ENCODE results near the gene ABCB8. TPM values are rescaled to one million over a fixed set of nuclear protein-coding genes. Genes with fewer than 3 reads are reported as not detected.

The ABCB8 gene
- total and polyA plus RNA-seq, 4 donors, result 12.4 to 30.2 (median 22.5) TPM

DNA sequence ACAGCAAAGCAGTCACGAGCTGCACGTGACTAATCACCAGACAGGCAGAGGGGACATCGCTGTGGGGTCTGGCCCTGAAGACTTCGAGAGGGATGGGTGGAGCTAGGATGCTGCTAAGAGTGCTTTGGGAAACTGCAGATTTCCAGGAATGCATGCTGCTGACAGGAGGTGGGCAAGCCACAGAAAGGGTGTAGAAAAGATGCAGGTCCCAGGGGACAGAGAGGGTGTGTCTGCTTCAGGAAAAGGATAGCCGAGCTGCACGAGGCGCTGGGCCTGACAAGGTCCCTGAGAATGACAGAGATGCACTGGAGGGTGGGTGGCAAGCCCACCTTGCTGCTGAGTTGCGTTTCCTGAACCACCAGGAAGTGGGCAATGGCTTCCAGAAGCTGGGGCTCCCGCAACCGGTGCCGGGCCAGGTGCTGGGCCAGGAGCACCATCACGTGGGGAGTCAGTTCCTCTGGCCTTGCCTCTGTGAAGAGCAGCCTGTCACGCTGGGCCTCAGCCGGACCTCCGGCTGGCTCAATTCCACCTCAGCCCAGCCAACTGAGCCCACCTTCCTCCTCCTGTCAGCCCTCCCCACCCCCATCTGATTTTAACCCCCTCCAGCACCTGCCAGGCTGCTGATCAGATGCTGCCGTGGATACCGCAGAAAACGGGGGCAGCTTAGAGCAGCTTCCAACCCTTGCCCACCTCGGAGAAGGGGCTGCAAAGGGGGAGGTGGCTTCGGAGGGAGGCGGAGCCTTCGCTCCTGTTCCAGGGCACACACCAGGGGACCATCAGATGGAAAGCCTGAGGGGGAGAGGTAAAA lies 50.2 kb downstream of the ABCB8 start:
- Histone ChIP-seq H3K27me3 (ENCODE audit: control insufficient read depth in 4 of 4, insufficient read depth in 4 of 4, low read length in 3 of 4) (no peaks in the 10 kb centered on the region), H3K9ac (ENCODE audit: low read depth in 1 of 2, low read length in 2 of 2) (no peak overlapping the region), H3K4me1 (ENCODE audit: control insufficient read depth in 4 of 4, insufficient read depth in 4 of 4, low read length in 3 of 4) (peaks cover 13 to 40% (median 28%) of the 10 kb centered on the region in 4 donors), H3K9me3 (ENCODE audit: control insufficient read depth in 4 of 4, low read length in 3 of 4) (no peaks in the 10 kb centered on the region), H3K36me3 (ENCODE audit: control insufficient read depth in 4 of 4, insufficient read depth in 3 of 4, low read depth in 1 of 4, low read length in 3 of 4) (peaks cover 21 to 33% (median 23%) of the 10 kb centered on the region in 4 donors), H3K4me3 (ENCODE audit: low read depth in 1 of 3, low read length in 3 of 3) (no peak overlapping the region), H3K27ac (ENCODE audit: low read depth in 1 of 2, low read length in 2 of 2) (no peak overlapping the region)
- TF ChIP-seq YY1 (IDR thresholded peaks at IDR 0.05) (no peak), HNF4A (conservative IDR thresholded peaks at IDR 0.05) (no peak), FOXA2 (IDR thresholded peaks at IDR 0.05) (no peak), EGR1 (IDR thresholded peaks at IDR 0.05; ENCODE audit: low read depth in 2 of 2) (no peak)
- TF ChIP-seq, protein P1, sequence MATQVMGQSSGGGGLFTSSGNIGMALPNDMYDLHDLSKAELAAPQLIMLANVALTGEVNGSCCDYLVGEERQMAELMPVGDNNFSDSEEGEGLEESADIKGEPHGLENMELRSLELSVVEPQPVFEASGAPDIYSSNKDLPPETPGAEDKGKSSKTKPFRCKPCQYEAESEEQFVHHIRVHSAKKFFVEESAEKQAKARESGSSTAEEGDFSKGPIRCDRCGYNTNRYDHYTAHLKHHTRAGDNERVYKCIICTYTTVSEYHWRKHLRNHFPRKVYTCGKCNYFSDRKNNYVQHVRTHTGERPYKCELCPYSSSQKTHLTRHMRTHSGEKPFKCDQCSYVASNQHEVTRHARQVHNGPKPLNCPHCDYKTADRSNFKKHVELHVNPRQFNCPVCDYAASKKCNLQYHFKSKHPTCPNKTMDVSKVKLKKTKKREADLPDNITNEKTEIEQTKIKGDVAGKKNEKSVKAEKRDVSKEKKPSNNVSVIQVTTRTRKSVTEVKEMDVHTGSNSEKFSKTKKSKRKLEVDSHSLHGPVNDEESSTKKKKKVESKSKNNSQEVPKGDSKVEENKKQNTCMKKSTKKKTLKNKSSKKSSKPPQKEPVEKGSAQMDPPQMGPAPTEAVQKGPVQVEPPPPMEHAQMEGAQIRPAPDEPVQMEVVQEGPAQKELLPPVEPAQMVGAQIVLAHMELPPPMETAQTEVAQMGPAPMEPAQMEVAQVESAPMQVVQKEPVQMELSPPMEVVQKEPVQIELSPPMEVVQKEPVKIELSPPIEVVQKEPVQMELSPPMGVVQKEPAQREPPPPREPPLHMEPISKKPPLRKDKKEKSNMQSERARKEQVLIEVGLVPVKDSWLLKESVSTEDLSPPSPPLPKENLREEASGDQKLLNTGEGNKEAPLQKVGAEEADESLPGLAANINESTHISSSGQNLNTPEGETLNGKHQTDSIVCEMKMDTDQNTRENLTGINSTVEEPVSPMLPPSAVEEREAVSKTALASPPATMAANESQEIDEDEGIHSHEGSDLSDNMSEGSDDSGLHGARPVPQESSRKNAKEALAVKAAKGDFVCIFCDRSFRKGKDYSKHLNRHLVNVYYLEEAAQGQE (IDR thresholded peaks at IDR 0.05), result no peak
- 67% methylated on average over 22 of the region's 22 CpGs for WGBS
- no peak for DNase-seq (ENCODE audit: low spot score)

DNA sequence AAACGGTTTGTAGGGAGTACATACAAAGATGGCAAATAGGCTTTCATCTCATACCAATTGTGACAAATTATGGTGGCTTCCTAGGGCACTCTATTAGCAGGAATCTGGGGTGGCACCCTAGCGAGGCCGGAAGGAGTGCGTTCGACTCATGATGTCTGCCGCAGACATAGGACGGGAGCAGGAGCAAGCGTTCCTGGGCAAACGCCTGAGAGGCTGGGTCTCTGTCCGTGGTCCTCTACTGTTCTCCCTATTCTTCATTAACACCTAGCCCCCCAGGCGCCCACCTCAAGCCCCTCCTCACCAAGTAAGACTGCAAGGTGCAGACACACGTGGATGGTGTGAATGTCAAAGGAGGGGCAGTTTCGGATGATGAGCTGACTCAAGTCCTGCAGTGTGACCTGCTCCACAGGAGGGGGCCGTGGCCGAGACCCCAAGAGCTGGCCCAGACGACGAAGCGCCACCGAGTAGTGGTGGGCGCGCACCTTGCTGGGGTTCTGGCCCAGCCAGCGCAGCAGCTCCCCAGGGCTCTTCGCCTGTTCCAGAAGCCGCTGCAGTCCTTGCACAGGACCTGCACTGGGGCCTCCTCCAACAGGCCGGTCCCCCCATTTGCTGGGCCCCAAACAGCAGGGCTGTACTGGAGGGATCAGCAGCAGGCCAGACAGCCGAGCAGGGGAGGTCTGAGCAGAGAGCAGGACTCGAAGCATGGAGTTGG lies 51.1 kb downstream of the ABCB8 start:
- Histone ChIP-seq H3K27ac (ENCODE audit: low read depth in 1 of 2, low read length in 2 of 2) (no peak overlapping the region), H3K27me3 (ENCODE audit: control insufficient read depth in 4 of 4, insufficient read depth in 4 of 4, low read length in 3 of 4) (no peaks in the 10 kb centered on the region), H3K4me1 (ENCODE audit: control insufficient read depth in 4 of 4, insufficient read depth in 4 of 4, low read length in 3 of 4) (peaks cover 17 to 46% (median 33%) of the 10 kb centered on the region in 4 donors), H3K4me3 (ENCODE audit: low read depth in 1 of 3, low read length in 3 of 3) (peak overlapping the region; percentile 89 to 98 (median 97)), H3K36me3 (ENCODE audit: control insufficient read depth in 4 of 4, insufficient read depth in 3 of 4, low read depth in 1 of 4, low read length in 3 of 4) (peaks cover 14 to 24% (median 17%) of the 10 kb centered on the region in 4 donors), H3K9me3 (ENCODE audit: control insufficient read depth in 4 of 4, low read length in 3 of 4) (no peaks in the 10 kb centered on the region), H3K9ac (ENCODE audit: low read depth in 1 of 2, low read length in 2 of 2) (no peak overlapping the region)
- 85% methylated on average over 27 of the region's 27 CpGs for WGBS
- DNase-seq (ENCODE audit: low spot score), result no peak
- no peak for TF ChIP-seq HNF4A (conservative IDR thresholded peaks at IDR 0.05)
- no peak for TF ChIP-seq TAF1 (conservative IDR thresholded peaks at IDR 0.05)
- no peak for TF ChIP-seq EGR1 (IDR thresholded peaks at IDR 0.05; ENCODE audit: low read depth in 2 of 2)
- no peak for TF ChIP-seq FOXA1 (IDR thresholded peaks at IDR 0.05)
- TF ChIP-seq RAD21 (IDR thresholded peaks at IDR 0.05), result no peak
- TF ChIP-seq, protein P2, sequence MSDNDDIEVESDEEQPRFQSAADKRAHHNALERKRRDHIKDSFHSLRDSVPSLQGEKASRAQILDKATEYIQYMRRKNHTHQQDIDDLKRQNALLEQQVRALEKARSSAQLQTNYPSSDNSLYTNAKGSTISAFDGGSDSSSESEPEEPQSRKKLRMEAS (IDR thresholded peaks at IDR 0.05), result no peak
- TF ChIP-seq FOXA2 (IDR thresholded peaks at IDR 0.05), result no peak
- no peak for TF ChIP-seq JUND (IDR thresholded peaks at IDR 0.05)
- TF ChIP-seq, protein P1 (IDR thresholded peaks at IDR 0.05), result no peak
- no peak for TF ChIP-seq SP1 (IDR thresholded peaks at IDR 0.05)
- TF ChIP-seq HNF4G (IDR thresholded peaks at IDR 0.05), result no peak
- TF ChIP-seq, protein P3, sequence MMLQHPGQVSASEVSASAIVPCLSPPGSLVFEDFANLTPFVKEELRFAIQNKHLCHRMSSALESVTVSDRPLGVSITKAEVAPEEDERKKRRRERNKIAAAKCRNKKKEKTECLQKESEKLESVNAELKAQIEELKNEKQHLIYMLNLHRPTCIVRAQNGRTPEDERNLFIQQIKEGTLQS (IDR thresholded peaks at IDR 0.05), result no peak
- TF ChIP-seq, protein P4, sequence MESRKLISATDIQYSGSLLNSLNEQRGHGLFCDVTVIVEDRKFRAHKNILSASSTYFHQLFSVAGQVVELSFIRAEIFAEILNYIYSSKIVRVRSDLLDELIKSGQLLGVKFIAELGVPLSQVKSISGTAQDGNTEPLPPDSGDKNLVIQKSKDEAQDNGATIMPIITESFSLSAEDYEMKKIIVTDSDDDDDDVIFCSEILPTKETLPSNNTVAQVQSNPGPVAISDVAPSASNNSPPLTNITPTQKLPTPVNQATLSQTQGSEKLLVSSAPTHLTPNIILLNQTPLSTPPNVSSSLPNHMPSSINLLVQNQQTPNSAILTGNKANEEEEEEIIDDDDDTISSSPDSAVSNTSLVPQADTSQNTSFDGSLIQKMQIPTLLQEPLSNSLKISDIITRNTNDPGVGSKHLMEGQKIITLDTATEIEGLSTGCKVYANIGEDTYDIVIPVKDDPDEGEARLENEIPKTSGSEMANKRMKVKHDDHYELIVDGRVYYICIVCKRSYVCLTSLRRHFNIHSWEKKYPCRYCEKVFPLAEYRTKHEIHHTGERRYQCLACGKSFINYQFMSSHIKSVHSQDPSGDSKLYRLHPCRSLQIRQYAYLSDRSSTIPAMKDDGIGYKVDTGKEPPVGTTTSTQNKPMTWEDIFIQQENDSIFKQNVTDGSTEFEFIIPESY (IDR thresholded peaks at IDR 0.05), result no peak
- no peak for TF ChIP-seq RXRA (IDR thresholded peaks at IDR 0.05)
- no peak for TF ChIP-seq NR2F2 (IDR thresholded peaks at IDR 0.05)
- no peak for TF ChIP-seq YY1 (IDR thresholded peaks at IDR 0.05)
- TF ChIP-seq, protein P5, sequence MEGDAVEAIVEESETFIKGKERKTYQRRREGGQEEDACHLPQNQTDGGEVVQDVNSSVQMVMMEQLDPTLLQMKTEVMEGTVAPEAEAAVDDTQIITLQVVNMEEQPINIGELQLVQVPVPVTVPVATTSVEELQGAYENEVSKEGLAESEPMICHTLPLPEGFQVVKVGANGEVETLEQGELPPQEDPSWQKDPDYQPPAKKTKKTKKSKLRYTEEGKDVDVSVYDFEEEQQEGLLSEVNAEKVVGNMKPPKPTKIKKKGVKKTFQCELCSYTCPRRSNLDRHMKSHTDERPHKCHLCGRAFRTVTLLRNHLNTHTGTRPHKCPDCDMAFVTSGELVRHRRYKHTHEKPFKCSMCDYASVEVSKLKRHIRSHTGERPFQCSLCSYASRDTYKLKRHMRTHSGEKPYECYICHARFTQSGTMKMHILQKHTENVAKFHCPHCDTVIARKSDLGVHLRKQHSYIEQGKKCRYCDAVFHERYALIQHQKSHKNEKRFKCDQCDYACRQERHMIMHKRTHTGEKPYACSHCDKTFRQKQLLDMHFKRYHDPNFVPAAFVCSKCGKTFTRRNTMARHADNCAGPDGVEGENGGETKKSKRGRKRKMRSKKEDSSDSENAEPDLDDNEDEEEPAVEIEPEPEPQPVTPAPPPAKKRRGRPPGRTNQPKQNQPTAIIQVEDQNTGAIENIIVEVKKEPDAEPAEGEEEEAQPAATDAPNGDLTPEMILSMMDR (IDR thresholded peaks at IDR 0.05; ENCODE audit: low read depth, low read length, missing input control), result no peak
- no peak for TF ChIP-seq GABPA (IDR thresholded peaks at IDR 0.05 in 1 of 2, conservative IDR thresholded peaks at IDR 0.05 in 1 of 2)

Measured in liver (tissue), 9 donors.